Cardiac septum (tissue), 1 donor: ENCODE measurements around the gene TAP1. TPM values are rescaled to one million over a fixed set of nuclear protein-coding genes. Genes with fewer than 3 reads are reported as not detected.
"Not testable (repeated sequence)": the region's sequence is repeated elsewhere in the genome, so short reads cannot be mapped to it uniquely, and the experiment has no call there.

Experiments
- DNase-seq: peaks from one replicate; pipeline ENCODE4 v3.0.0-alpha.2; 2020; ENCODE audit warnings: low spot score
- intact Hi-C: fragments of 100-400 bp; cut with DNase I; formaldehyde crosslinking; loops from one replicate; pipeline ENCODE4 v1.14.0; 2022
- long read RNA-seq: library from polyadenylated mRNA; unstranded; transcript quantifications from one replicate; pipeline ENCODE4 v2.0.0, GENCODE V29; 2021
- total RNA-seq: library from RNA; stranded (reverse); fragmentation: NEBNext Ultra II Directional; extraction: Animal tissue kit (Norgen Biotek cat#: 25700); gene quantifications from one replicate; pipeline ENCODE4 v1.2.1, GENCODE V29; 2021
- donor health status: DM: no; HTN: no; CAD: no.

Gene TAP1, protein sequence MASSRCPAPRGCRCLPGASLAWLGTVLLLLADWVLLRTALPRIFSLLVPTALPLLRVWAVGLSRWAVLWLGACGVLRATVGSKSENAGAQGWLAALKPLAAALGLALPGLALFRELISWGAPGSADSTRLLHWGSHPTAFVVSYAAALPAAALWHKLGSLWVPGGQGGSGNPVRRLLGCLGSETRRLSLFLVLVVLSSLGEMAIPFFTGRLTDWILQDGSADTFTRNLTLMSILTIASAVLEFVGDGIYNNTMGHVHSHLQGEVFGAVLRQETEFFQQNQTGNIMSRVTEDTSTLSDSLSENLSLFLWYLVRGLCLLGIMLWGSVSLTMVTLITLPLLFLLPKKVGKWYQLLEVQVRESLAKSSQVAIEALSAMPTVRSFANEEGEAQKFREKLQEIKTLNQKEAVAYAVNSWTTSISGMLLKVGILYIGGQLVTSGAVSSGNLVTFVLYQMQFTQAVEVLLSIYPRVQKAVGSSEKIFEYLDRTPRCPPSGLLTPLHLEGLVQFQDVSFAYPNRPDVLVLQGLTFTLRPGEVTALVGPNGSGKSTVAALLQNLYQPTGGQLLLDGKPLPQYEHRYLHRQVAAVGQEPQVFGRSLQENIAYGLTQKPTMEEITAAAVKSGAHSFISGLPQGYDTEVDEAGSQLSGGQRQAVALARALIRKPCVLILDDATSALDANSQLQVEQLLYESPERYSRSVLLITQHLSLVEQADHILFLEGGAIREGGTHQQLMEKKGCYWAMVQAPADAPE
- 18.1 TPM for total RNA-seq
- long read RNA-seq, transcript TAP1-201 (11 exons, 2,959 nt) = major isoform, 40 of 48 reads
- long read RNA-seq, partial matches to known transcripts = 5 of 48 reads
- long read RNA-seq, other reads (novel, unspliced or antisense) = 3 of 48 reads

DNA sequence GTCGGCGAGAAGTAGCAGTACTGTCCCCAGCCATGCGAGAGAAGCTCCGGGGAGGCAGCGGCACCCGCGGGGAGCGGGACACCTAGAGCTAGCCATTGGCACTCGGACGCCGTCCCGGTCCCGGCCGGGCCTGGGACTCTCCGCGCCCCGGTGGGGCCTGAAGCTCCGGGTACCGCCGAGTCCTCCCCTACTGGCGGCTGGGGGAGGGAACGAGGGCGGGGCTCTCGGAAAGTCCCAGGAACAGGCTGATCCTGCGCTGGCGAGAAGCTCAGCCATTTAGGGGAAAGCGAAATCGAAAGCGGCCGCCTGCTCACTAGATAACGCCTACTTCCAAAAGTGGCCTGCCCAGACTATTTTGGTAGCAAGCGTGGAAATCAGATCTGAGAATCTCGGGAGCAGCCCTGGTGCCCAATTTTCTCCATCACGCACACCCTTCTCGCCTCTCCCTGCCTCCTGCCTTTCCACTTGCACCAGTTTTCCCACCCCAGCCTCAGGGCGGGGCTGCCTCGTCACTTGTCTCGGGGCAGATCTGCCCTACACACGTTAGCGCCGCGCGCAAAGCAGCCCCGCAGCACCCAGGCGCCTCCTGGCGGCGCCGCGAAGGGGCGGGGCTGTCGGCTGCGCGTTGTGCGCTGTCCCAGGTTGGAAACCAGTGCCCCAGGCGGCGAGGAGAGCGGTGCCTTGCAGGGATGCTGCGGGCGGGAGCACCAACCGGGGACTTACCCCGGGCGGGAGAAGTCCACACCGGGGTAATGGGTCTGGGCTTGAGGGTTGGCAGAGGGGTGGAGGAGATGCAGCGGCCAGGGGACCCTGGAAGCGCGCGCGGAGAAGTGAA is at the start of gene TAP1, which contains the start of gene PSMB9:
TAP1 (minus strand) TSS at position 164 of the 835 bp plus-strand sequence; CDS start at position 96, 68 bp downstream.
PSMB9 (plus strand) TSS at position 652 of the 835 bp plus-strand sequence; CDS start at position 690, 38 bp downstream.
- intact Hi-C loops = loop anchor here (1.0 to 2.0 kb wide), 3 partner anchors 9 to 115 kb away; partner anchors contain the start of genes BRD2, PSMB8 and TAP2
- DNase-seq = peak; percentile 99

DNA sequence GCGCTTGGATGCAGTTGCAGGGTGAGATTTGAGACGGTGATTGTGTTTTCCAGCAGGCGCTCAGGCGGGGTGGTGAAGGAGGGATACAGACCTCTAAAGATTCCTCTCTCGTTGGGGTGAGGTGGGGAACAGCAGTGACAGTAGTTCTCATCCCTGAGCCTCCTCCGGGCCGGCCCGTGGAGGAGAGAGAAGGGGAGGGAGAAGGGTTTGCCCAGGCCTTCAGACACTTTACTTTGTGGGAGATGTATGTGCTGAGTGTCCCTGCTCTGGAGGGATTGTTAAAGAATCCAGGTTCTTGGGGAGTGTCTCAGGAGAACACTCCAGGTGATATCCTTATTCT is 41.5 kb upstream of the TAP1 start:
- no peak for DNase-seq
- intact Hi-C loops = loop anchor here (2.0 kb wide), 1 partner anchor 58 kb away; the partner anchor contains the start of gene HLA-DMA

DNA sequence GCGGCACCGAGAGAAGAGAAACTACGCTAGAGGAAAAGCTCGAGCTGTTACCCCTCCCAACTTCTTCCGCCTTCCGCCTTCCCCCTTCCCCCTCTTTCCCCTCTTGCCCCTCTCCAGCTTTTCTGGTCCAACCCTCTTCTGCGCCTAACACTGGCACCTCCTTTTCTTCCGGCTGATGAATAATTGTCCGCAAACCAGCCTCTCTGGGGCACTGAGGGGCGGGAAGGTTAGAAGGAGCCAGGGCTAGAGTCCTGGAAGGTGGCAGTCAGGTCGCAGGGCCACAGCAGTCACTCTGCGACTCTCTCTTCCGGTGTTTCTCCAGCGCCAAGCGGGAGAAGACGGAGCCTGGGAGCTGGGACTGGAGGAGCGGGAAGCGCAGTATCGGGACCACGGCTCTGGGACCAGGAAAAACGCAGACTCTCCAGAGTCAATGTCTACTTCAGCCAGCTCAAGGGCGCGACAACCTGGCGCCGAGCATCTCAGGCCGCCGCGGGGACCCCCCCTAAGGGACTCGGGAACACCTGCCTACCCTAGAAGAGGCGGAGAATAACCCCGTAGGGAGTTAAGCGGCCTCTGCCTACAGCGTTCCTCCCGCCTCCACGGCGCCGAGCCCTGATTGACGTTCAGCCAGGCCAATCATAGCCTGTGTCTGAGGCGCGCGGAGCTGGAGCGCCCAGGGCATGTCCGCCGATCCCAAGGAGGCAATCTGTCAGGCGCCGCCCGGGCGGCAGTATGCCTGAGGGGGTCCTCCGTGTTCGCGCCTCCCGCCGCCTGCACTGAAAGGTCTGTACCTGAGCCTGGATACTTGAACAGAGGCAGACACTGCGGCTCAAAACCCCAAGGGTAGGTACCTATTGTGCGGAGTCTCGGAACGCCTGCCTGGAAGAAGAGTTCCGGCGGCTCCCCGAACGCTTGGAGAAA is 40.8 kb upstream of the TAP1 start:
- peak; percentile 99 for DNase-seq
- intact Hi-C loops = loop anchor here (2.0 kb wide), 1 partner anchor 58 kb away; the partner anchor contains the start of gene HLA-DMA

DNA sequence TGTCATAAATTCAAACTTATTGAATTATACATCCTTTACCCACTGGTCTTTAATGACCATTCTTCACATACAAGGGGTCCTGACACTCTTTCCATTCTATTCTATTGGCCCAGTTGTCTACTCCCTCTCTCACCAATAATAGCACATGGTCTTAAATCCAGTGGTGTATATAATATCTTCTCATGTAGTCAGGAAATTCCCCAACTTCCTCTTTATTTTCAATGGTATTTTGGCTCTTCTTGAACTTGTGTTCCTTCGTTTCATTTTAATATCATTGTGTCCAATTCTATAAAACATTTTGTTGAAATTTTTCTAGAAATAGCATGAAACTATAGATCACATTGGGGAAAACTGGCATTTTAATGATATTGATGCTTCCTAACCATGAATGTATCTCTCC is 37.3 kb upstream of the TAP1 start:
- DNase-seq = no peak
- intact Hi-C loops = no loop called here

DNA sequence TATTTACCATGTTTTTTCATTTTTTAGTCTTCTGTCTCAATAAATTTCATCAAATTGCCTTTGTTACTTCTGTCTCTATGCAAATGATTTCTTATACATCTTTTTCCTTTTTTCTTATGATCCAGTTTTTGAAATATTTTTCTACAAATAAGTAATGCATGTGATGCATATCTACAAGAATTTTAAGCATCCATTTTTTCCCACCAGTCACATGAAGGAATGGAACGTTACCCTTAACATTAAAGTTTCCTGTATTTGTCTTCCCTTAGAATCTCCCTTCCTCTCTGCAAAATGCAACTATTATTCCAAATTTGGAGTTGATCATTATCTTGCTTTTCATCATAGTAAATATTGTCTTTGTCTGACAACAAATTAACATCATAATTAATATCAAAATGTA is 36.0 kb upstream of the TAP1 start:
- intact Hi-C loops = loop anchor here (5.0 kb wide), 2 partner anchors 43 to 78 kb away; partner anchors contain the start of gene BRD2
- no peak for DNase-seq

DNA sequence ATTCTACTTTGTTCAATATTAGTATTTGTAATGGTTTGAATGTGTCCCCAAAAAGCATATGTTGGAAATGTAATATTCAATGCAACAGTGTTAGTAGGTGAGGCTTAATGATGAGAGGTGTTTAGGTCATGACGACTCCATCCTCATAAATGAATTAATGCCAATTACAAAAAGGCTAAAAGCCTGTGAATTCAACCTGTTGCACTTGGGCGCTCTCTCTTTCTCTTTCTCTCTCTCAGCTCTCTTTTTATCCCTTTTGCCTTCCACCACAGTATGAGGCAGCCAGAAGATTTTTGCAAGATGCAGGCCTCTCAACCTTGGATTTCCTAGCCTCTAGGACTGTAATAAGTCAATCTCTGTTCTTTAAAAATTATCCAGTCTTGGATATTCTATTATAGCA is 35.1 kb upstream of the TAP1 start:
- intact Hi-C loops = loop anchor here (5.0 kb wide), 2 partner anchors 44 to 79 kb away; partner anchors contain the start of gene BRD2
- no peak for DNase-seq

DNA sequence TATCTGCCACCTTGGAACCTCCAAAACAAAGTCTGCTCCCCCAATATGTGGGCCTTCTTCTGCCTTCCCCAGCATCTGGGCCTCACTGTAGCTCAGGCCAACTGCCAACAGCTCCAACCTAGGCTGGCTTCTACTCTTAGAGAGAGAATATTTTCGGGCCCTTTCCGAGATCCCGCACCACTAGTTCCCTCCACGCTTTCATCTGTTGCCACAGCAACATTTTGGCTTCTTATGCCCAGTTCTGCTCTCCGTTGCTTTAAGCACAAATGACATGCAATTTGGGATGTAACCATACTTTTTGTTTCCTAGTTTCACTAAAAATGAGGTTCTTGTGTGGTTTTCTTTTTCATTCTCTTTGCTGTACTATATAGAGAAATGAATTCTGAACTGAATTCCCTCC is 34.1 kb upstream of the TAP1 start:
- DNase-seq = no peak
- intact Hi-C loops = loop anchor here (2.0 to 5.0 kb wide), 3 partner anchors 45 to 99 kb away; partner anchors contain the start of gene BRD2

DNA sequence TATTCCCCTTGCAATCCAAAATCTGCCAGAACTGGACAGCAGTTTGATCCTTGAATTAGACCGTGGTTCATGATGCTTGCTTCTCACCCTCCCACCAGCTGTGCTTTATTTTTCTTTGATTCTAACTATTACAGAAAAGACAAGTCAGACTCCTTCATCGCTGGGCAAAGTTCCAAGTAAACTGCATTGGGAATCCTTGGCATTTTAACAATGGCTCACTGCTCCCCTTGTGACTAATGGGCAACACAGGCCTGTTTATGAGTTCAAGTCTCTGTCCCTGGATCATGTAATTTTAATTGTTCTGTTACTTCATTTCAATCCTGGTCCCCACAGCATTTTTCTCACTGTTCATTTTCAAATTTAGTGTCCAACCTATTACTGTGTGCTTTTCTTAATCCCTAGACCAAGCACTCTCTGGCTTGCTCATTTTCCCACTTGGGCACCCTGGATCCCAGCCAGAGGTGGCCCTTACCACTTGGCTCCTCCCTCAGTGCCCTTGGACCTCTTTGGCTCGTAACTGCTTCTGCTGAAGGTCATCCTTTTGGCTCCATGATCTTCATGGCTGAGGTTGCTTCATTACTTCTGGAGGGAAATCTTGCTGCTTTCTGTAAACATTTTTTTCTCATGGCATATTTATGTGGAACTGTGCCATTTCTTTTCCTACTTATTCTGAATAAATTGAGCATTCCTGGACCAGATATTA is 33.3 kb upstream of the TAP1 start:
- intact Hi-C loops = loop anchor here (2.0 to 5.0 kb wide), 3 partner anchors 45 to 100 kb away; partner anchors contain the start of gene BRD2
- no peak for DNase-seq

DNA sequence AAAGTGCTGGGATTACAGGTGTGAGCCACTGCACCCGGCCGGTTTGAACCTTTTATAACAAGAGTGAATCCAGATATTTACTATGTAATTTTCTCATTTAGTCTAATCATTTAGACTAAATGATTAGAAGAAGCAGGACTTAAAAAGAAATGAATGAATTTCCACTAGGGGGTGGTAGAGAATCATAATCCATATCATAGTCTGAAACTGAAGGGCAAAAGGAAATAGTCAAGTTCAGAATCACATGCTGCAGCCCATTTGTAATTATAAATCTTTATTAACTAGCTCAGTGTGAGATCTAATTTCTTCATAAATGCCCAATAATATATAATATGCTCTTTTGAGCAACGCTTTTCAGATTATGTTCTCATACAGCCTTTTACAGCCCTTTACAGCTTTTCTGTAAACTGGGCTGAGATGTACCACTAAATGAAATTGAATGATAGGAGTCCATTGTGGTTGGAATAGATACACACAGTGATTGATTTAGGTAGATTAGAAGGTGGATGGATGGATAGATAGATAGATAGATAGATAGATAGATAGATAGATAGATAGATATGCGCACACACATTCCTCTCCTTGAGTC is 32.3 kb upstream of the TAP1 start:
- intact Hi-C loops = loop anchor here (2.0 to 5.0 kb wide), 3 partner anchors 47 to 101 kb away; partner anchors contain the start of gene BRD2
- no peak for DNase-seq

DNA sequence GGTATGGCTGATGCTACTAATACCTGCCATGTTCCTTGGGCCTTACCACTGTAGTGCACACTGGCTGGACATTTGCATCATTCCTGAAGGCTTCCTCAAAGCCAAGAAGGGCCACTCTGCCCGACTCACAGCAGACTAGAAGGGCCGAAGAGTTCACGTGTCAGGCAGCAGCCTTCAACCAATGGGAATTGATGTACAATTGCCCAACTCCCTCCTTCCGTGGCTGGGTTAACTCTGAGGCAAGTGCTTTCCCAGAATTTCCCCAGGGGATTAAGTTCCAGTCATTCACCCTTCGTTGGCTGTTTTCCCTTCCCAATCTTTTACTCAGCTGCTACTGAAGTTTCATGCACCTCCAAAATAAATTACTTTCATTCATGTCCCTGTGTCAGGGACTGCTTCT is 30.3 kb upstream of the TAP1 start:
- DNase-seq = no peak
- intact Hi-C loops = no loop called here

DNA sequence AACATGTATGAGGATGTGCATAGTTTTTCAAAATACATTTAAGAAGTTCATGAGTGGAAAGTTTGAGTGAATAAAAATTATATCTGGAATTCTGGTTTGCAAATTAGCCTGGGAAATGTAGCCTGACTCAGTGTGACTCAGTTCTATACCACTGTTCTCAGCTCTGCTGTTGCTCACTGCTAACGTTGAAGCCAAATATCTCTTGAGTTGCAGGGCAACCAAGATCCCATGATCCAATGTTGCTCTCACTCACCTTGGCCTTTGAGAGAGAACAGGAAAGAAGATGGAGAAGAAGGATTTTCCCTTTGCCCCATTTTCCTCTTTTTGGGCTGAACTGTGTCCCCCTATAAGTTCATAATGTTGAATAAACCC is 29.4 kb upstream of the TAP1 start:
- intact Hi-C loops = no loop called here

DNA sequence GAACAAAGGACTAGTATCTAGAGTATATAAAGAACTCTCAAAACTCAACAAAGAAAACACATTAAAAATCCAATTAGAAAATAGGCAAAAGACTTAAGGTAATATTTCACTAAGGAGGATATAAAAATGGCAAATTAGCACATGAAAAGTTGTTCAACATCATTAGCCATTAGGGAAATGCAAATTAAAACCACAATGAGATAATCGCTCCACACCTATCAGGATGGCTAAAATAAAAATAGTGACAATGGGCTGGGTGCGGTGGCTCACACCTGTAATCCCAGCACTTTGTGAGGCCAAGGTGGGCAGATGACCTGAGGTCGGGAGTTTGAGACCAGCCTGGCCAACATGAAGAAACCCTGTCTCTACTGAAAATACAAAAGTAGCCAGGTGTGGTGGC is 27.5 kb upstream of the TAP1 start:
- intact Hi-C loops, DNase-seq: not testable (repeated sequence)

More for the DNA sequence above, 29.4 kb upstream of the TAP1 start:
- no peak for DNase-seq

DNA sequence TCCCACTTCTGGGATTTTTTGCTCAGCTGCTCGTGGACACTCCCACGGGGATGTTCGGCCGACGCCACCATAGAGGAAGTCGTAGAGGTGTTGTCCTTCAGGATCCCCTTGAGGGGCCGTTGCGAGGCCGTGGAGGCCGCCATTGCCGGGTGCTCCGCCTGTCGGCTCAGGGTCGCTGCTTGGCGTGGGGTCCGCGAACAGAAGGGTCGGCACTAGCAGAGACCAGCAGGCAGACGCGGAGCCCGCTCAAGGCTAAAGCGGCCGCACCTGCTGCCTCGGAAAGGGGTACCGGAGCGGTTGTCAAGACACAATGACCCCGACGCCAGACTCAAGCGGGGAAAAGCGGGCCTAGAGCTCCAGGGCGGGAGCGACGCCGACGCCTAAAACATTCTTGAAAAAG is 26.2 kb upstream of the TAP1 start:
- DNase-seq = no peak
- intact Hi-C loops = no loop called here

DNA sequence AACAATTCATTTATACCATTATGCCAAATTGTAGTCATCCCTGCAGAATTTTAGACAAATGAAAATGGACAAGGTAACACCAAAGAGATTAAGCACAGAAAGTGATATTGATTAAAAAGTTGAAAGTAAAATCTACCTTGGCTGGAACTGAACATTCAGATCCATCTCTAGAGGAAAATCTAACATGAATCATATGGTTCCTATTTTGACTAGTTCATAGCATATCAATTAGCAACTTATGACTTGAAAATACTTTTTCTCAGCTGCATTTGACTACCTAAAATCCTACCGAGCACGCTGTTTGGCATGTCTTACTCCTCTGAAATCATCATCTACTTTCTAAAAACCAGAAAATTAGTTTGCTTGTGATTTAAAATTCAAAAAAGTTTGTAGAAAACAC is 23.1 kb upstream of the TAP1 start:
- intact Hi-C loops = no loop called here
- DNase-seq = no peak

DNA sequence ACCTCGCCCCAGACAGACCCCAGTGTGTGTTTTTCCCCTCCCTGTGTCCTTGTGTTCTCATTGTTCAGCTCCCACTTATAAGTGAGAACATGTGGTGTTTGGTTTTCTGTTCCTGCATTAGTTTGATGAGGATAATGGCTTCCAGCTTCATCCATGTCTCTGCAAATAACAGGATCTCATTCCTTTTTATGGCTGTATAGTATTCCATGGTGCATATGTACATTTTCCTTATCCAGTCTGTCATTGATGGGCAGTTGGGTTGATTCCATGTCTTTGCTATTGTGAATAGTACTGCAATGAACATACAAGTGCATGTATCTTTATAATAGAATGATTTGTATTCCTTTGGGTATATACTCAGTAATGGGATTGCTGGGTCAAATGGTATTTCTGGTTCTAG is 20.4 kb upstream of the TAP1 start:
- intact Hi-C loops, DNase-seq: not testable (repeated sequence)

DNA sequence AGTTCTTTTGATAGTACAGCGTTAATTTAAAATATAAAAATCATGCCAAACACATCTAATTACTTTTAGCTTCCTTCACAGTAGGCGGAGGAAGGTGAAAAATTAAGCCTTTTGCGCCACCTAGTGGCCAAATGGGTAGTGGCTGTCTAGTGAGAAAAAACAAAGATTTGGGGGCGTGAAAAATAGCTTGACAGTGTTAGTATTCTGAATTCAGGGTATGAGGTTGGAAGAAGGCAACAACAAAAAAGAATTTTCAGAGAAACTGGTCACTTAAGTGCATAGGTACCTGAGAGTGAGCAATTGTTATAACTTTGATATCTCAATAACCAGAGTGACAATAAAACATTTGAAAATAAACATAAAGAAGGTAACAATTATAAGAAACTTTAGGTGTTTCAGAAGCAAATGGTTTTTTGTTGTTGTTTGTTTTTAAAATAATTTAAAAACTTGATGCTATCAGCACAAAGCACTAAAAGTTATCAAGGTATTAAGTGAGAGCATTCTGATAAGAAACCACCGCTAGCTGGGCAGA is 14.8 kb upstream of the TAP1 start:
- intact Hi-C loops = loop anchor here (1.0 to 5.0 kb wide), 2 partner anchors 30 to 456 kb away; partner anchors contain the start of gene TAP2
- no peak for DNase-seq
